Neural progenitor cell (in vitro differentiated cells): ENCODE data around the gene CFAP157. TPM values are rescaled to one million over a fixed set of nuclear protein-coding genes. Genes with fewer than 3 reads are reported as not detected.

Experiments used
- DNase-seq: peaks from one replicate; pipeline ENCODE4 v3.0.0-alpha.2; 2016; ENCODE audit warnings: low spot score
- H2AFZ ChIP-seq: fragments of 200-600 bp; sonication (generic); replicated peaks from 2 replicates; pipeline ENCODE4 v1.6.1; 2016; ENCODE audit warnings: antibody characterized with exemption
- H3F3A ChIP-seq: fragments of 200-600 bp; sonication (generic); 2 replicates; pipeline ENCODE4 v1.6.1; 2016; ENCODE audit warnings: antibody characterized with exemption, low read depth
- H3K27ac ChIP-seq: fragments of 200-600 bp; sonication (generic); 2 replicates; pipeline ENCODE4 v1.5.1; 2016; ENCODE audit warnings: mild to moderate bottlenecking
- H3K27me3 ChIP-seq: fragments of 200-600 bp; sonication (generic); 2 replicates; pipeline ENCODE4 v1.6.1; 2016; ENCODE audit warnings: mild to moderate bottlenecking, moderate library complexity
- H3K36me3 ChIP-seq: fragments of 200-600 bp; sonication (generic); 2 replicates; pipeline ENCODE4 v1.5.1; 2016
- H3K4me1 ChIP-seq: fragments of 200-600 bp; sonication (generic); 2 replicates; pipeline ENCODE4 v1.6.1; 2016; ENCODE audit warnings: mixed run types
- H3K4me2 ChIP-seq: fragments of 200-600 bp; sonication (generic); 2 replicates; pipeline ENCODE4 v1.6.1; 2016
- H3K4me3 ChIP-seq: fragments of 200-600 bp; sonication (generic); 2 replicates; pipeline ENCODE4 v1.5.1; 2016
- H3K79me2 ChIP-seq: fragments of 200-600 bp; sonication (generic); 2 replicates; pipeline ENCODE4 v1.6.1; 2016; ENCODE audit warnings: low read depth
- H3K9ac ChIP-seq: fragments of 200-600 bp; sonication (generic); 2 replicates; pipeline ENCODE4 v1.6.1; 2016
- H3K9me3 ChIP-seq: fragments of 200-600 bp; sonication (generic); 2 replicates; pipeline ENCODE4 v1.5.1; 2016; ENCODE audit warnings: low read depth
- H4K20me1 ChIP-seq: fragments of 200-600 bp; sonication (generic); 2 replicates; pipeline ENCODE4 v1.6.1; 2016; ENCODE audit warnings: low read depth
- H3K27ac Mint-ChIP-seq: 3 replicates; pipeline ENCODE4 v1.8.0; 2021; ENCODE audit warnings: mixed read lengths
- H3K27me3 Mint-ChIP-seq: 2 replicates; pipeline ENCODE4 v1.8.0; 2022; ENCODE audit warnings: low read depth, mild to moderate bottlenecking, inconsistent platforms, moderate library complexity, mixed read lengths; ENCODE audit not compliant: insufficient read depth
- H3K36me3 Mint-ChIP-seq: 3 replicates; pipeline ENCODE4 v1.8.0; 2021; ENCODE audit warnings: mixed read lengths
- H3K4me1 Mint-ChIP-seq: 3 replicates; pipeline ENCODE4 v1.8.0; 2021; ENCODE audit warnings: mixed read lengths
- H3K4me3 Mint-ChIP-seq: 3 replicates; pipeline ENCODE4 v1.8.0; 2021; ENCODE audit warnings: mild to moderate bottlenecking, moderate library complexity, mixed read lengths
- H3K9me3 Mint-ChIP-seq: 3 replicates; pipeline ENCODE4 v1.8.0; 2020; ENCODE audit warnings: mixed read lengths
- CTCF ChIP-seq: fragments of 200-600 bp; sonication (generic); IDR thresholded peaks from 2 replicates; pipeline ENCODE4 v1.5.1; 2017; ENCODE audit warnings: antibody characterized with exemption, mild to moderate bottlenecking
- EZH2 ChIP-seq: fragments of 200-600 bp; sonication (generic); IDR thresholded peaks from 2 replicates; pipeline ENCODE4 v1.6.1; 2017; ENCODE audit warnings: antibody characterized with exemption, mild to moderate bottlenecking, moderate library complexity
- EZH2phosphoT487 ChIP-seq: fragments of 200-600 bp; sonication (generic); IDR thresholded peaks from 2 replicates; pipeline ENCODE4 v1.6.1; 2017; ENCODE audit warnings: antibody characterized with exemption
- total RNA-seq: library from RNA; depleted of rRNA; stranded (reverse); fragments of >200 nt; gene quantifications from 2 replicates; pipeline ENCODE4 v1.2.3, GENCODE V29; 2015; ENCODE audit warnings: low replicate concordance

CFAP157 gene
- total RNA-seq, 1 donor from 2014 or later, result not detected

GRCh38 chr9:127714951-127715469, 8.2 kb downstream of the CFAP157 start:
- peak overlapping the region; percentile 64 for H3K4me3 ChIP-seq
- H3K4me1 Mint-ChIP-seq, result peaks cover 22% of the 10 kb centered on the region
- peak; percentile 65 for DNase-seq
- H3F3A ChIP-seq, result no peaks in the 10 kb centered on the region
- H3K36me3 ChIP-seq, result no peaks in the 10 kb centered on the region
- H3K9ac ChIP-seq, result no peak overlapping the region
- no peaks in the 10 kb centered on the region for H3K9me3 Mint-ChIP-seq
- H3K4me2 ChIP-seq, result peak overlapping the region; percentile 97
- no peaks in the 10 kb centered on the region for H4K20me1 ChIP-seq
- H3K27ac ChIP-seq, result no peak overlapping the region
- peak overlapping the region; percentile 58 for H2AFZ ChIP-seq
- H3K36me3 Mint-ChIP-seq, result no peaks in the 10 kb centered on the region
- no peaks in the 10 kb centered on the region for H3K9me3 ChIP-seq
- no peaks in the 10 kb centered on the region for H3K79me2 ChIP-seq
- peak overlapping the region; percentile 99 for H3K4me3 Mint-ChIP-seq
- H3K27me3 Mint-ChIP-seq, result peaks cover 8% of the 10 kb centered on the region
- H3K27ac Mint-ChIP-seq, result no peak overlapping the region
- H3K27me3 ChIP-seq, result peaks cover 15% of the 10 kb centered on the region
- TF ChIP-seq EZH2phosphoT487, result no peak
- TF ChIP-seq CTCF, result no peak
- TF ChIP-seq EZH2, result no peak
- peaks cover 9% of the 10 kb centered on the region for H3K4me1 ChIP-seq

- Histone ChIP-seq H3K9me3 (no peaks in the 10 kb centered on the region), H3K4me2 (peak within 1 kb of the TSS; percentile 97), H4K20me1 (no peaks in the 10 kb centered on the region), H2AFZ (peak within 1 kb of the TSS; percentile 97), H3K36me3 (no peaks in the 10 kb centered on the region), H3F3A (no peaks in the 10 kb centered on the region), H3K4me1 (peaks cover 9% of the 10 kb centered on the region), H3K27me3 (peaks cover 15% of the 10 kb centered on the region), H3K4me3 (peak within 1 kb of the TSS; percentile 64), H3K27ac (no peak within 1 kb of the TSS), H3K9ac (no peak within 1 kb of the TSS), H3K79me2 (no peaks in the 10 kb centered on the region)
- TF ChIP-seq CTCF, result no peak
- no peak for TF ChIP-seq EZH2phosphoT487
- no peak for TF ChIP-seq EZH2
- H3K4me1 Mint-ChIP-seq, result peaks cover 19% of the 10 kb centered on the region
- H3K9me3 Mint-ChIP-seq, result no peaks in the 10 kb centered on the region
- peaks cover 10% of the 10 kb centered on the region for H3K27me3 Mint-ChIP-seq
- peak; percentile 99 for DNase-seq
- H3K36me3 Mint-ChIP-seq, result no peaks in the 10 kb centered on the region
- H3K4me3 Mint-ChIP-seq, result peak within 1 kb of the TSS; percentile 99
- peak within 1 kb of the TSS; percentile 59 for H3K27ac Mint-ChIP-seq
Measured at GRCh38 chr9:127715470-127716337, 8.9 kb downstream of the CFAP157 start, which contains the start of the genes PTRH1 and TTC16. Gene PTRH1, minus strand, starts transcription at chr9:127715663. Its CDS starts 24 bp downstream, at chr9:127715639. Gene TTC16, plus strand, starts transcription at chr9:127716079. Its CDS starts 67 bp downstream, at chr9:127716146.

DNA sequence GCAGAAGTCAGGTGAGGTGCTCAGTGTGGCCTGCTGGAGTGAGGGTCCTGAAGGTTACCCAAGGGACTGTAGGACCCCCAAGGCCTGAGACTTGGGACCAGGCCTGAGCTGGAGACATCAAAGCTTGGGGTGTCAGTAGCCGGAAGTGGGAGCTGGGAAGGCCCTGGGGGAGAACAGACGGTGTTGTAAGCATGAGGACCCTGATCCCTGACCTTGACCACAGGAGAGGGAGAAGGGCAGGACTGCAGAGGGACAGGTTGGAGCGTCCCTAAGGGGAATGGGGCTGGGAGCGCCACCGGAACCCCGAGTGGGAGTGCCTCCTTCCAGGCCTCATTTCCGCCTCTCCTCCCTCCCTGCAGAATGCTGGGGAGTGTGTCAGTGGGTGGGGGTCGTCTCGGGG, 9.6 kb downstream of the CFAP157 start:
- H3K9me3 ChIP-seq, result no peaks in the 10 kb centered on the region
- no peaks in the 10 kb centered on the region for H3F3A ChIP-seq
- no peak for DNase-seq
- no peak for TF ChIP-seq EZH2
- no peak for TF ChIP-seq CTCF
- no peak for TF ChIP-seq EZH2phosphoT487
- H2AFZ ChIP-seq, result no peak overlapping the region
- H3K4me3 Mint-ChIP-seq, result peak overlapping the region; percentile 99
- H4K20me1 ChIP-seq, result no peaks in the 10 kb centered on the region
- peaks cover 14% of the 10 kb centered on the region for H3K4me1 Mint-ChIP-seq
- peak overlapping the region; percentile 97 for H3K4me2 ChIP-seq
- H3K79me2 ChIP-seq, result no peaks in the 10 kb centered on the region
- peaks cover 10% of the 10 kb centered on the region for H3K27me3 Mint-ChIP-seq
- H3K27ac Mint-ChIP-seq, result peak overlapping the region; percentile 59
- peaks cover 9% of the 10 kb centered on the region for H3K4me1 ChIP-seq
- no peaks in the 10 kb centered on the region for H3K36me3 Mint-ChIP-seq
- H3K9ac ChIP-seq, result no peak overlapping the region
- no peak overlapping the region for H3K27ac ChIP-seq
- no peaks in the 10 kb centered on the region for H3K9me3 Mint-ChIP-seq
- peaks cover 15% of the 10 kb centered on the region for H3K27me3 ChIP-seq
- H3K36me3 ChIP-seq, result no peaks in the 10 kb centered on the region
- H3K4me3 ChIP-seq, result no peak overlapping the region
